ENCODE data around the gene ANGPT4. TPM values are rescaled to one million over a fixed set of nuclear protein-coding genes. Genes with fewer than 3 reads are reported as not detected.
"Not testable (repeated sequence)": the region's sequence is repeated elsewhere in the genome, so short reads cannot be mapped to it uniquely, and the experiment has no call there.

ANGPT4 gene
- total RNA-seq, 1 donor from 2014 or later: 0.07 TPM

GRCh38 chr20:905396-905961 lies 10.7 kb downstream of the ANGPT4 start:
- H3K4me3 Mint-ChIP-seq: no peak overlapping the region
- no peaks in the 10 kb centered on the region for H3K27me3 Mint-ChIP-seq
- no peaks in the 10 kb centered on the region for H3K9me3 Mint-ChIP-seq
- TF ChIP-seq, protein P1, sequence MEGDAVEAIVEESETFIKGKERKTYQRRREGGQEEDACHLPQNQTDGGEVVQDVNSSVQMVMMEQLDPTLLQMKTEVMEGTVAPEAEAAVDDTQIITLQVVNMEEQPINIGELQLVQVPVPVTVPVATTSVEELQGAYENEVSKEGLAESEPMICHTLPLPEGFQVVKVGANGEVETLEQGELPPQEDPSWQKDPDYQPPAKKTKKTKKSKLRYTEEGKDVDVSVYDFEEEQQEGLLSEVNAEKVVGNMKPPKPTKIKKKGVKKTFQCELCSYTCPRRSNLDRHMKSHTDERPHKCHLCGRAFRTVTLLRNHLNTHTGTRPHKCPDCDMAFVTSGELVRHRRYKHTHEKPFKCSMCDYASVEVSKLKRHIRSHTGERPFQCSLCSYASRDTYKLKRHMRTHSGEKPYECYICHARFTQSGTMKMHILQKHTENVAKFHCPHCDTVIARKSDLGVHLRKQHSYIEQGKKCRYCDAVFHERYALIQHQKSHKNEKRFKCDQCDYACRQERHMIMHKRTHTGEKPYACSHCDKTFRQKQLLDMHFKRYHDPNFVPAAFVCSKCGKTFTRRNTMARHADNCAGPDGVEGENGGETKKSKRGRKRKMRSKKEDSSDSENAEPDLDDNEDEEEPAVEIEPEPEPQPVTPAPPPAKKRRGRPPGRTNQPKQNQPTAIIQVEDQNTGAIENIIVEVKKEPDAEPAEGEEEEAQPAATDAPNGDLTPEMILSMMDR (conservative IDR thresholded peaks at IDR 0.05): no peak
- H3K27ac Mint-ChIP-seq: no peak overlapping the region
- DNase-seq (ENCODE audit: extremely low spot score, unreplicated experiment): no peak
- H3K4me1 Mint-ChIP-seq (ENCODE audit: unreplicated experiment): no peaks in the 10 kb centered on the region
- H3K36me3 Mint-ChIP-seq: no peaks in the 10 kb centered on the region

- Mint-ChIP-seq H3K4me3 (no peak overlapping the region), H3K27me3 (peaks cover 5% of the 10 kb centered on the region), H3K27ac (no peak overlapping the region), H3K36me3 (no peaks in the 10 kb centered on the region), H3K9me3 (no peaks in the 10 kb centered on the region), H3K4me1 (ENCODE audit: unreplicated experiment) (no peaks in the 10 kb centered on the region)
- TF ChIP-seq, protein P1 (conservative IDR thresholded peaks at IDR 0.05): no peak
- DNase-seq (ENCODE audit: extremely low spot score, unreplicated experiment): no peak
Observed at GRCh38 chr20:904039-904545, 12.0 kb downstream of the ANGPT4 start.

DNA sequence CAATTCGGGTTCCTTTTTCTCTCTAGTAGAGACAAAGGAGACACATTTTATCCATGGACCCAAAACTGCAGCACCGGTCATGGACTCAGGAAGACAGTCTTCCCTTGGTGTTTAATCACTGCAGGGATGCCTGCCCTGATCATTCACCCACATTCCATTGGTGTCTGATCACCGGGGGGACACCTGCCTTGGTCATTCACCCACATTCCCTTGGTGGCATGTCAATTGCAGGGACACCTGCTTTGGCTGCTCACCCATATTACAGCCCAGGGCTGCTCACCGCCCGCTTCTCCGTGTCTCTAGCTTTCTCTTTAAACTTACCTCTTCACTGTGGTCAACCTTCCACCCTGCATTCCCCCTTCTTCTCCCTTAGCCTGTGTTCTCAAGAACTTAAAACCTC lies 18.7 kb downstream of the ANGPT4 start:
- not testable (repeated sequence) for H3K4me1 Mint-ChIP-seq (ENCODE audit: unreplicated experiment); H3K36me3 Mint-ChIP-seq; H3K4me3 Mint-ChIP-seq; H3K27ac Mint-ChIP-seq; DNase-seq (ENCODE audit: extremely low spot score, unreplicated experiment); H3K9me3 Mint-ChIP-seq
- H3K27me3 Mint-ChIP-seq: peaks cover 24% of the 10 kb centered on the region

- no peaks in the 10 kb centered on the region for H3K36me3 Mint-ChIP-seq
- H3K27ac Mint-ChIP-seq: no peak overlapping the region
- no peaks in the 10 kb centered on the region for H3K4me1 Mint-ChIP-seq (ENCODE audit: unreplicated experiment)
- TF ChIP-seq, protein P1 (conservative IDR thresholded peaks at IDR 0.05): no peak
- DNase-seq (ENCODE audit: extremely low spot score, unreplicated experiment): no peak
- H3K4me3 Mint-ChIP-seq: no peak overlapping the region
- peaks cover 4% of the 10 kb centered on the region for H3K9me3 Mint-ChIP-seq
- peaks cover 30% of the 10 kb centered on the region for H3K27me3 Mint-ChIP-seq
Observed at GRCh38 chr20:896501-897025, 19.6 kb downstream of the ANGPT4 start.

DNA sequence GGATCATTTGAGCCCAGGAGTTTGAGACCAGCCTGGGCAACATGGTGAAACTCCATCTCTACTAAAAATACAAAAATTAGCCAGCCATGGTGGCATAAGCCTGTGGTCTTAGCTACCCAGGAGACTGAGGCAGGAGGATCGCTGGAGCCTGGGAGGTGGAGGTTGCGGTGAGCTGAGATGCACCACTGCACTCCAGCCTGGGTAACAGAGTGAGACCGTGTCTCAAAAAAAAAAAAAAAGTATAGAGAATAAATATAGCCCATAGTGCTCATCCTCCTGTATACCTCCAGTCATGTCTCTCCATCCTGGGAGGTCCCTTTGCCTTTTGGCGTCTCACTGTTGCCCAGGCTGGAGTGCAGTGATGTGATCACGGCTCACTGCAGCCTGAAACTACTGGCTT lies 23.8 kb downstream of the ANGPT4 start:
- H3K36me3 Mint-ChIP-seq; H3K4me3 Mint-ChIP-seq; H3K27ac Mint-ChIP-seq; H3K9me3 Mint-ChIP-seq; H3K4me1 Mint-ChIP-seq (ENCODE audit: unreplicated experiment); DNase-seq (ENCODE audit: extremely low spot score, unreplicated experiment): not testable (repeated sequence)
- H3K27me3 Mint-ChIP-seq: peaks cover 45% of the 10 kb centered on the region

DNA sequence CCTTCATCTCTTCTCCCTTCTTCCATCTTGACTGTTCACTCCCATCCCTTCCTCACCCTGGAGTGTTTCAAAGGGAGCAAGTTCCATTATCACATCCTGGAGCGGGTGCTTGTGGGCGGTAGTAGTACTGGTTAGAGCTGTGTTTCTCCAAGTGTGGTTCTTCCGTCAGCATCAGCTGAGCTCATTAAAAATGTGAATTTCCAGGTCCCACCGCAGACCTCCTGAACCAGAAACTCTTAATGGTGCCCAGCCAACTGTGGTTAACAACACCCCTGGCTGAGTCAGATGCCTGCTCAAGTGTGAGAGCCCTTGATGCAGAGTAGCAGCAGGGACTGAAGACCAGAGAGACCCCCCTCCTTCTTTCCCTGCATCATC lies 24.4 kb downstream of the ANGPT4 start:
- Mint-ChIP-seq H3K9me3 (peaks cover 4% of the 10 kb centered on the region), H3K27ac (no peak overlapping the region), H3K36me3 (no peaks in the 10 kb centered on the region), H3K4me1 (ENCODE audit: unreplicated experiment) (no peaks in the 10 kb centered on the region), H3K27me3 (peaks cover 51% of the 10 kb centered on the region), H3K4me3 (no peak overlapping the region)
- no peak for DNase-seq (ENCODE audit: extremely low spot score, unreplicated experiment)
- TF ChIP-seq, protein P1 (conservative IDR thresholded peaks at IDR 0.05): no peak

All from type B pancreatic cell (in vitro differentiated cells).